ENCODE results near the gene HAGH. TPM values are rescaled to one million over a fixed set of nuclear protein-coding genes. Genes with fewer than 3 reads are reported as not detected.

The HAGH gene
- polyA plus RNA-seq, 1 donor (not counting 4 experiments of a cell fraction or from before 2014, with no cell fraction given): 17.7 TPM

- peaks cover 4% of the 10 kb centered on the region for H3K9me1 ChIP-seq (ENCODE audit: control insufficient read depth, extremely low read depth, insufficient read depth, low read length)
- no peak overlapping the region for H2AFZ ChIP-seq (ENCODE audit: control insufficient read depth, low read length)
- peaks cover 3 to 16% of the 10 kb centered on the region in 2 experiments for H3K36me3 ChIP-seq (ENCODE audit: control insufficient read depth in 2 of 2, extremely low read depth in 1 of 2, insufficient read depth in 2 of 2, low read length in 2 of 2)
- H3K79me2 ChIP-seq (ENCODE audit: control insufficient read depth, insufficient read depth, low read length): peaks cover 35% of the 10 kb centered on the region
- TF ChIP-seq CTCF (optimal IDR thresholded peaks at IDR 0.05 in 1 of 3, IDR thresholded peaks at IDR 0.05 in 1 of 3, conservative IDR thresholded peaks at IDR 0.05 in 1 of 3; ENCODE audit: extremely low read depth in 1 of 3, insufficient read depth in 2 of 3, low read length in 3 of 3) (no peak), EZH2 (IDR thresholded peaks at IDR 0.05; ENCODE audit: low read length) (no peak)
- no peak for DNase-seq (ENCODE audit: low read depth, low spot score)
- H3K4me2 ChIP-seq (ENCODE audit: control insufficient read depth, extremely low read depth, insufficient read depth, low read depth, low read length): no peak overlapping the region
- no peak overlapping the region for H3K27ac ChIP-seq (ENCODE audit: control insufficient read depth, insufficient read depth, low read length)
- peaks cover 2% of the 10 kb centered on the region for H4K20me1 ChIP-seq (ENCODE audit: control insufficient read depth, extremely low read depth, insufficient read depth, low read length)
- H3K4me1 ChIP-seq (ENCODE audit: control insufficient read depth, extremely low read depth, insufficient read depth, low read length): peaks cover 25% of the 10 kb centered on the region
- H3K4me3 ChIP-seq (ENCODE audit: control insufficient read depth in 2 of 3, extremely low read depth in 1 of 3, insufficient read depth in 2 of 3, low read depth in 1 of 3, low read length in 3 of 3): no peak overlapping the region
- H3K9ac ChIP-seq (ENCODE audit: control insufficient read depth, extremely low read depth, insufficient read depth, low read length): no peak overlapping the region
- H3K27me3 ChIP-seq (ENCODE audit: control insufficient read depth, extremely low read depth, insufficient read depth, low read length): no peaks in the 10 kb centered on the region
- H3K9me3 ChIP-seq (ENCODE audit: control insufficient read depth, low read depth, low read length): no peaks in the 10 kb centered on the region
- no peak for FAIRE-seq
- dilution Hi-C loops (cut with MboI; ENCODE audit: extremely low pct_ligation_motif_present, low sequenced_read_pairs): no loop called here
Observed at GRCh38 chr16:1776672-1776955, 50.0 kb downstream of the HAGH start.

- DNase-seq (ENCODE audit: low read depth, low spot score) (no peak), FAIRE-seq (no peak)
- H4K20me1 ChIP-seq (ENCODE audit: control insufficient read depth, extremely low read depth, insufficient read depth, low read length): peaks cover 2% of the 10 kb centered on the region
- TF ChIP-seq EZH2 (IDR thresholded peaks at IDR 0.05; ENCODE audit: low read length): no peak
- no peak for TF ChIP-seq CTCF (optimal IDR thresholded peaks at IDR 0.05 in 1 of 3, IDR thresholded peaks at IDR 0.05 in 1 of 3, conservative IDR thresholded peaks at IDR 0.05 in 1 of 3; ENCODE audit: extremely low read depth in 1 of 3, insufficient read depth in 2 of 3, low read length in 3 of 3)
- dilution Hi-C loops (cut with MboI; ENCODE audit: extremely low pct_ligation_motif_present, low sequenced_read_pairs): no loop called here
- no peak overlapping the region for H3K9ac ChIP-seq (ENCODE audit: control insufficient read depth, extremely low read depth, insufficient read depth, low read length)
- H3K4me3 ChIP-seq (ENCODE audit: control insufficient read depth in 2 of 3, extremely low read depth in 1 of 3, insufficient read depth in 2 of 3, low read depth in 1 of 3, low read length in 3 of 3): no peak overlapping the region
- H3K36me3 ChIP-seq (ENCODE audit: control insufficient read depth in 2 of 2, extremely low read depth in 1 of 2, insufficient read depth in 2 of 2, low read length in 2 of 2): peaks cover 3 to 16% of the 10 kb centered on the region in 2 experiments
- peaks cover 19% of the 10 kb centered on the region for H3K4me1 ChIP-seq (ENCODE audit: control insufficient read depth, extremely low read depth, insufficient read depth, low read length)
- peaks cover 33% of the 10 kb centered on the region for H3K79me2 ChIP-seq (ENCODE audit: control insufficient read depth, insufficient read depth, low read length)
- H3K27ac ChIP-seq (ENCODE audit: control insufficient read depth, insufficient read depth, low read length): no peak overlapping the region
- H3K9me1 ChIP-seq (ENCODE audit: control insufficient read depth, extremely low read depth, insufficient read depth, low read length): peaks cover 2% of the 10 kb centered on the region
- no peaks in the 10 kb centered on the region for H3K9me3 ChIP-seq (ENCODE audit: control insufficient read depth, low read depth, low read length)
- H3K27me3 ChIP-seq (ENCODE audit: control insufficient read depth, extremely low read depth, insufficient read depth, low read length): no peaks in the 10 kb centered on the region
- no peak overlapping the region for H2AFZ ChIP-seq (ENCODE audit: control insufficient read depth, low read length)
- H3K4me2 ChIP-seq (ENCODE audit: control insufficient read depth, extremely low read depth, insufficient read depth, low read depth, low read length): no peak overlapping the region
Observed at GRCh38 chr16:1775846-1776671, 50.6 kb downstream of the HAGH start.
